GM19468 (cell line): ENCODE results near the gene TMEM272.
A peak's percentile ranks its signal among the peaks of the same experiment; 100 is the strongest.

Experiments
- ATAC-seq: cut with Tn5 transposase; IDR thresholded peaks from one replicate; pipeline ENCODE4 v1.9.1; 2021; ENCODE audit warnings: mild to moderate bottlenecking, moderate library complexity, moderate number of reproducible peaks; ENCODE audit not compliant: unreplicated experiment; ENCODE audit errors: extremely low read depth

Gene TMEM272

GRCh38 chr13:51765142-51765515, 79.8 kb downstream of the TMEM272 start:
- ATAC-seq, result no peak

GRCh38 chr13:51764184-51765141, 80.5 kb downstream of the TMEM272 start:
- ATAC-seq, result peak; percentile 67

GRCh38 chr13:51763486-51763885, 81.5 kb downstream of the TMEM272 start:
- no peak for ATAC-seq
